Measurements from ENCODE around the gene STXBP5. TPM values are rescaled to one million over a fixed set of nuclear protein-coding genes. Genes with fewer than 3 reads are reported as not detected.

Gene STXBP5
- 10 to 100 TPM; 33.2 to 36.4 TPM for total RNA-seq

DNA sequence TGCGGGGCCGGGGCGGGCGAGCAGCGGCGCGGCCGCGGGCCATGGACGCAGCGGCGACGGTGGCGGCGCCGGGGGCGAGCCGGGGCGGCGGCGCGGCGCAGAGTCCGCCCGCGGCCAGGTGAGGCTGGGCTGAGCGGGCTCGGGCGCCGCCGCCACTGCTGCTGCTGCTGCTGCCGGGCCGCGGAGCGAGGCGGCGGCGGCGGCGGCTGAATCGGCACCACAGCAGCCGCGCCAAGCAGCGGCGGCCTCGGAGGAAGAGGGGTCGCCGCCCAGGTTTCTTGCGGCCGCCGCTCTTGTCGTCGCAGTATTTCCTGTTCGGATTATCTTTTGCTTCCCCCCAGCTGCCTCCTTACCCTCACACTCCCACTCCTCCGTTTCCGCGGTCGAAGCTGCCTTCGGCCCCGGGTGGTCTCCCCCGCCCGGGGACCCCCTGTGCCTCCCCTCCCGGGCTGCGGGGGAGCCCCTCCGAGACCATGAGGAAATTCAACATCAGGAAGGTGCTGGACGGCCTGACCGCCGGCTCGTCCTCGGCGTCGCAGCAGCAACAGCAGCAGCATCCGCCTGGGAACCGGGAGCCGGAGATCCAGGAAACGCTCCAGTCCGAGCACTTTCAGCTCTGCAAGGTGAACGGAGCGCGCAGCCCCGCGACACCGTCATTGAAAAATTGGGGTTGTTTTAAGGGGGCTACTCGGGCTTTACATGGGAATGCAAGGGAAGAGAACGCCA lies at the start of gene STXBP5:
STXBP5 (plus strand) TSS at position 358 of the 726 bp plus-strand sequence; CDS start at position 474, 116 bp downstream.
- POLR2A ChIA-PET: no interaction called here
- CTCF ChIA-PET: no interaction called here

DNA sequence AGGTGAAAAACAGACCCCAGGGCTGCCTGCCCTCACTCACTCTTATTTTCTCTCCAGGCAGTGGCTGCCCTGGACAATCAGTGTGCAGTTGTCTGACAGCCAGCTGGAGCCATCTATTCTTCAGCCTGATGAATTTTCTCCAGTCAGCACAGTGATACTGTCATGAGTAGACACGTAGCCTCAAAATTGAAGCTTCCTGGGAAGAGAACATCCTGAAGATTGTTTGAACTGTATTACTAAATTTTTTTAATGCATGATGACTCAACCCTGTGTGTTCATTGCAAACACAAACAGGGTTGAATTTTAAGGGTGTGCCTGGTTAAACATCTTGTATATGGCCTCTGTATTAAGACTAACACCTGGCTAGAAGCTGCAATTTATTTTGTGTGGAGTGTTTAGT lies 49.8 kb upstream of the STXBP5 start:
- ChIA-PET POLR2A (no interaction called here), CTCF (no interaction called here)

DNA sequence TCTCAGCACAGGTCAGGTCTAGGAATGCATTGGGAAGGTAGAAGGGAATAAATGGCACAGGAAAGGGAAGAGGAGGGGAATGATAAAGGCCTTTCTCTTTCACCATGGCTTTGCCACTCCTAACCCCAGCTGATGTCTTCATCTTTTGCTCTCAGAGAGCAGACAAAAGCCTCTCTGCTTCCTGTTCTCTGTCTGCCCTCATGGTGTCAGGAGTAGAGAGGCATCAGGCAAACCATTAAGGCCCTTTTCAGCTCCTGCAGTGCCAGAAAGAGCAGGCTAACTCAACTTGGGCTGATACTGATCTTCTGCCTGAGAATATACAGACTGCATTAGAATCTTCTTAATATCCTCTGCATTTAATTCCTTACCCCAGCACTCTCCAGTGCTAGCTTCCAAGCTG lies 48.0 kb upstream of the STXBP5 start:
- POLR2A ChIA-PET: no interaction called here
- CTCF ChIA-PET: no interaction called here

DNA sequence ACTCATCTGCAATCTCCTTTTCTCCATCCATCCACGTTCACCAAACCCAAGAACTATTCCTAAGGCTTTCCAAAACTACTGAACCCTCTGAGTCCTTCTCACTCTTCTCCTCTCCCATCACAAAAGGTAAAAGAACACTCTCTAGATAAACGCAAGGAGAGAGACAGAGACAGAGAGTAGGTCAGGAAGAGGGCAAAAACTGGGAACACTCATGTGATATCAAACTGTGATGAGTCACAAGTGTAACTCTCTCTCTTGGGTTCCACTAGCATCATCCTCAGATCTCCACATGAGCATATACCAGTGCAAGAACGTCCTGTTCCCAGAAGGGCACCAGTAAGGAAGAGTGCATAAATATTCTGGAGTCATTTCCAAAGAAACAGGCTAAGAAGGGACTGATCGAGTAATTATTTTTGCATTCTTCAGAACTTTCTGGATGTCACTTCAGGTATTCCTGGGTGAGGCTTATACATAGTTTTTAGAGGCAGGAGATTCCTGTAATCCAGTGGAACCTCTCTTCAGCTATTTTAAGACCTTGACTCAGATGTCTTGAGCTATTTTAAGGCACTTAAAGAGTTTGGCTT lies 47.3 kb upstream of the STXBP5 start:
- POLR2A ChIA-PET: no interaction called here
- CTCF ChIA-PET: no interaction called here

DNA sequence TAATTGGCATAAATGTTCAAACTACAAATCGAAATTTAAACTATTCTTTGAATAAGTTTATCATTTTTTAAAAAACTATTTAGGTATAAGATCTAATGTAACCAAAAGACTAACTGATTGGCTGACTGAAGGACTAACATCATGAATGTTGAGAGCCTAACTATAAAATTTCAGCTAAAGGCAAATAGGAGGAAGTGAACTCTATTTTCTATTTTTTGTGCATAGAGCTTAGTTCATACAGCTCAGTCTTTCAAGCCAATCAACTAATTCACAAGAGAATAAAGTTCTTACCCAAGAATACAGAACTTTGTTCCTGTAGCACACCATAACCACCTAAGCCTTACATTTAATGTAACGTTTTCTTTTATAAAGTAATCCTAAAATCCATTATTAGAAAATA lies 46.3 kb upstream of the STXBP5 start:
- ChIA-PET CTCF (no interaction called here), POLR2A (no interaction called here)

DNA sequence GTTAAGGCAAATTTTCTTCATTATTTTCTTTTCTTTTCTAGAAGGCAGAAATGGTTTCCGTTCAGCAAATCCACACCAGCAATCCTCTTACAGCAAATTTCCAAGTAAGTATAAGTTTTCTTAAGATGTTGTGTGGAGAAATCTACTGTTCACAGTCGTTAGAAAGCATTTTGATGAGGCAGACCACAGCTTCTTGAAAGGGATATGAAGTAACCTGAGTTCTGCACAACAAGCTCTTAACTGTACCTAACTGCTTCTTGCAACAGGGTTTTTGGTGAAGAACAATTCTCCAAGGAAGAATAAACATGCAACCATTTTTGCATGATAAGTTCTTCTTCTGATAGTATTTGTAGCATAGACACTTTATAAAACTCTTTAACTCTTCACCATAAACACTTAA lies 45.3 kb upstream of the STXBP5 start:
- POLR2A ChIA-PET: no interaction called here
- CTCF ChIA-PET: no interaction called here

DNA sequence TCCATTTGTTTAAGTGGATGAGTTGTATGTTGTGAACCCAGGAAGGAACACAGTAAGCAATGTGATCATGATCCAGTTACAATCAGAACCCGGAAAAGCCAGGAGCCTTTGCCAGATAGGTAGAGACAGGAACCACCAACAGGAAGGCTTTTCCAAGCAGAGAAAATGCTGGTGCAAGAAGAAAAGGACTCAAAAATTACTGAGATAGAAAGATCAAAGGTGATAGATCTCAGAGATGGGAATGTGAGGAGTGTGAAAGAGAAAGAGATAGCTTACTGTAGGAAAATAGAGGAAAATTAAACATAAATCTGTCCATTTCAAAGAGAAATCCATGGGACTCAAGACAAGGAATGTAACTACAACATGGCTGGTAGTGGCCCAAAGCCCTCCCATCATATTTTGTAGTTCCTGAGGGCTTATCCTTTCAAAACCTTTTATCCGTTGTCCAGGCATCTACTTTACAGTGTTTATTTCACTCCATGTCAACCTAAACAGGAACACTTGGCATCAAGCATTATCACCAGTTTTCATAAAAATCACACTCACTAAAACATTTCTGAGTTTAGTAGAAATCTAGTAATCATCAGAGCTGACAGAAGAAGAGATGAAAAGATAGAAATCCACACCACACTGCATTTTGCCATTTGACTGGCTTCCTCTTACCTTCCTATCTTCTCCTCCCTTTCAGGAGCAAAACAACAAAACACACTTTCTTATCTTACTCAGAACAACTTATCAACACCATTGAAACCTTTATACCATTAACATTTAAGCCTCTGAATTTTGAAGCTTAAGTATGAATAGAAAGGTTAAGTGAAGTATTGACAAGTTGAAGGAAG lies 44.5 kb upstream of the STXBP5 start:
- CTCF ChIA-PET: no interaction called here
- POLR2A ChIA-PET: no interaction called here

DNA sequence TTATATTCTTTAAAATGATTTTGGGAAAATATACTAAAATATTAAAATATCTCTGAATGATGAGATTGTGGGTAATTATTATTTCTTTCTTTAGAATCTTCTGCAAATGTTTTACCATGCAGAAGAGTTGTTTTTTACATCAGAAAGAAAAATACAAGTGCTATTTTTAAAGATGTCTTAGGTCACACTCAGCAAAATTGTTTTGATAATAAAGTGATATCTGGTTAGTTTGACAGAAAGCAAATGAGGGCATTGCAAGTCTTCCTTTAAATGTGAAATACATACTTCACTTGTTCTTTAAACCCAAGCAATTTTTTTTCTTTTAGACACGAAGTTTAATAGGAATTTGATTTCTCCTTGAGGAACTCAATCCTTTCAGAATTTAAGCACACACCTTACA lies 43.6 kb upstream of the STXBP5 start:
- ChIA-PET CTCF (no interaction called here), POLR2A (no interaction called here)

DNA sequence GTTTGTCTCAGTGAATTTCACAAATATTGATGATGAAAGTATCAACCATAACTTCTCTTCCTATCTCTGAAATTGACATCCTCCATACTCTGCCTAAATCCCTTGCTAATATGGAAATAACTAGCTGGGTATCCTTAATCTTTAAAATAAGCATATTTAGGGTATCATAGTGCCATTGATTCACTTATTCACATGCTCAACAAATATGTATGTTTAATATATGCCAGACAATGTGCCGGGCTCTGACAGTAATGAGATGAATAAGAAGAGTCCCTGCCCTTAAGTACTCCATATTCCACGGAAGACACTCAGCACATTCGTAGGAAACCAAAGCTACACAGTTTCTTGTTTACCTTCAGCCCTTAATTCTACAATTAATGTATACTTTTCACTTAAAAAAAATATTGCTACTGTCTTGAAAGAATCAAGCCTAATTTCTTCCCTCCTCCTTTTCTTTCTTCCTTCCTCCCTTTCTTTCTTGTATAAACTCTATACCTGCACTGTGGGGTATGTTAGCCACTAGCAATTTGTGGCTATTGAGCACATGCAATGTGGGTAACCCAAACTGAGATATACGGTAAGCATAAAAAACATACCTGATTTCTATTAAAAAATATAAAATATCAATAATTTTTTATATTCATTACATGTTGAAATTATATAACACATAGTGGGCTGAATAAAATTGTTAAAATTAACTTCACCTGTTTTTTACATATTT lies 42.8 kb upstream of the STXBP5 start:
- POLR2A ChIA-PET: no interaction called here
- CTCF ChIA-PET: no interaction called here

DNA sequence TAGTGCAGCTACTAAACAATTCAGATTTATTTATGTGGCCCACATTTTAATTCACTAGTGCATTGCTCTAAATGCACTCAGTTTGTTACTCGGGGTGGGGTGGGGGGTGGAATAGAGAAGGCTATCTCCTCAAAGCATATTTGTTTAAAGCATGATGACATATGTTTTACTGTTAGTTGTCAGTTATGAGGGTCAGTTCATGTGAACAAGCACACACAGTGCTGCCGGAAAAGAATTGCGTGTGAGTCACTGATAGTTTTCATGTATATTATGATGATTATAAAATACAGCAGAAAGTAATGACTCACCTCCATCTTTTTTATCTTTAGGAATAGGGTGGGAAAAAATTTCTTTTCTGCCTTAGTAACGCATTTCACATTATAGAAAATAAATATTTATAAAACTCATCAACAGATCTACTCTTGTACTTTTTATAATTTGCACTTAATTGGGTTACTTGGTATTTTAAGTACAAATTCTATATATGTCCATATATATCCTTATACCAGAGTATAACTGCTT lies 42.2 kb upstream of the STXBP5 start:
- CTCF ChIA-PET: no interaction called here
- POLR2A ChIA-PET: no interaction called here

DNA sequence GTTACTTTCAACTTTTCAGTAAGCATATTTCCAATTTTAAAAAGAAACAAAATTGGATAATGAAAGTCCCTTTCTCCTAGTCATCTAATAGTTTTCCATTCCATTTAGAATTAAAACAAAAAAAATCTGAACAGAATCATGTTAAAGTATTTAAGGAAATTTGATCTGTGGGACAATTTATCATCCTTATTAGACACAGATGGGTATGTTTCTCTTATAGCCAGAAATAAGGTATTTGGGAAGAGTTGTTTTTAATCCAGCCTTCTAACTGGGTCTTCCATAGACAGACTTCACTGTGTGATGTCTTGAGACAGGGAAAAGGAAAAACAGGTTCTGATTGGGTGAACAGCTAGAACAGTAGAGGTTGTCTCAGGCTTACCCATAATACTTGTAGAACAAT lies 39.5 kb upstream of the STXBP5 start:
- ChIA-PET POLR2A (no interaction called here), CTCF (interaction anchor here (0.6 kb wide), 1 partner anchor 1322 kb away, joined by 3 read pairs; no protein-coding TSS in a partner anchor)

DNA sequence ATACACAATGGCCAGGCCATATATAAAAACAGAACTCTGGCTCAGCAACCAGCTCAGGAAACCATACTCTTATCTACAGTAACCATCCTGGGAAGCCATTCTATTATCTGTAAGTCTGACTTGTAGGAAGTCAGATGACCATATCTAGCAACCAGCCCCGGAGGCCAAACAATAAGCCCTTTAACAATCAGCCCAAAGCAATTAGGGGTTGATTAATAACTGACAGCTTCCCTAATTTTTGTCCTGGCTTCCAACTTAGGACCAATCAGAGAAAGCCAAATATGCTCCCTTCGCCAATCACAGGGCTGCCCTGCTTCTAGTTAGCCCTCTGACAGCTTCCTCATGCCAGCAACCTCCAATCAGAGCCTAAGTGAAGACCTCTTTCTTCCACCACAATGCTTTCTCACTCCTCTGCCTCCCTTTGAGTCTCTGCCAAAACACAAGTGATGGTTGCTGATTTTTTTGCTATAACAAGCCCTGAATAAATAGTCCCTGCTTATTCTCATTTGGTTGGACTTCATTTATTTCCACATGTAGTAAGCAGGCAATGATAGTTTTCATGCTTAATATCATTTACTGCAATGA lies 37.8 kb upstream of the STXBP5 start:
- POLR2A ChIA-PET: no interaction called here
- CTCF ChIA-PET: no interaction called here

DNA sequence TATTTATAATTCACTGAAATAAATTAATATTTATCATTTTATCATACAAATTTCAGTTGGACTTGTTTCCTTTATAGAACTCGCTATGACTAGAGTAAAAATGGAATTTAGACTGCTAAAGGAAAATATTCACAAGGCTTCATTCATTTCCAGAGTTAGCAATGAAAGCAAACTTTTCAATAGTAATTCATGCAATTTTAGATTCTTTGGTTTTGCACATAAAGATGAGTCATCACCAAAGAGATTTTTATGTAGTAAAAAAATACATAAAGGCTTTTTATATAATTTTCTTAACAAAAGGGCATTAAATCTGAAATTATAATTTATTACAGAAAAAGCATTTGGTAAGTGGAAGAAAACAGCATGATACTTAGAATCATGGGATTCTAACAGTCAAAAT lies 37.2 kb upstream of the STXBP5 start:
- POLR2A ChIA-PET: no interaction called here

DNA sequence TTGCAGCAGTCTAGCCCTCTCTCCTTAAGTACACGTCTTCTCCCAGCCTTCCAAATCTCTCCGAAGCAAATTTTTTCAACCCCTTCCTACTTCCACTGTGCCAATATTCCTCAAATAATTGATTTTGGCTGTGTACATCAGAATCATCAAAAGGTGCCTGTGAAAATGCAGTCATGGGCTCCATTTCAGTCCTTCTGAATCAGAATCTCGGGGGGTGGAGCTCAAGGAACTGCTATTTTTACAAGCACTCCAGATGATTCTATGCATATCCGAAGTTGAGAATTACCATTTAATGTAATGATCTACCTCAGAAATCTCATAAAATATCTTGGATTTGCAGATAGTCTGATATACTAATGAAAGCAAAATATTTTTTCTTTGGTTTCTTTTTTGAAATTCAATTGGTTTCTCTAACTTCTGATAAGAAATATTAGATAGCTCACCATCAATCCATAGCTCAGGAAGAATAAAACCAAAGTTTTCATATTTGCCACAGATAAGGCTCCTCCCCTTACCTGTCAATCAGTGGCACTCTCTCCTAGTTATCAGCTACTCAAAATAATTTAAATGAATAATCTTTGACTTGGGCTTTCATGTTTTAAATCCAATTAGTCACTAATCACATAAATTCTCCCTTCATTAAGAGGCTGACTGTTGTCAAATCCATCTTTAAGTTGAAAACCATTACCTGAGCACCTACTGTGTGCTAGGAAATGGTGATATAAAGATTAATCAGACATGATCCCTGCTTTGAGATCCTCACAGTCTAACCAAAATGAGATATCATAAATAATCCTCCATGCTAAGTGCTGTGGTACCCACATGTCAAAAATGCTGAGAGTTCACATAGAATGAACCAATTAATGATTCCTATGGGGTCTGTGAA lies 36.4 kb upstream of the STXBP5 start:
- ChIA-PET POLR2A (no interaction called here), CTCF (interaction anchor here (0.6 to 0.7 kb wide), 2 partner anchors 96 to 140 kb away, joined by 3 to 4 read pairs; no protein-coding TSS in a partner anchor)

More for the DNA sequence above, 37.2 kb upstream of the STXBP5 start:
- CTCF ChIA-PET: no interaction called here

DNA sequence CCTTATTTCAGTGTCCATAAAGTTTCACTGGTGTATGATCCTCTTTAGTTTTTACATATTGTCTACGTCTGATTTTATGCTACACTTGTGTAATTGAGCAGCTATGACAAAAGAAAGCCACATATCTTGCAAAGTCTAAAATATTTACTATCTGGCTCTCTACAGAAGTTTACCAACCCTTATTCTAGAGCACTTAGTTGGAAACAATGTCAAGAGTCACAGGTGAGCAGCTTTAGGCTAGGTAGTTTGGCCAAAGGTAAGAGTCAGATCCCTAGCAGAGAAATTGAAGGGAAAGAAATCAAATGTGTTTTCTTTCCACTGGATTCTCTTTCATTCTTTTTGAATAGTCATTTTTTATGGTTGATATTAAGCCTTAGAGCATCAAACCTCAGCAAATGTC lies 34.7 kb upstream of the STXBP5 start:
- POLR2A ChIA-PET: no interaction called here
- CTCF ChIA-PET: interaction anchor here (0.6 kb wide), 1 partner anchor 135 kb away, joined by 3 read pairs; no protein-coding TSS in a partner anchor

DNA sequence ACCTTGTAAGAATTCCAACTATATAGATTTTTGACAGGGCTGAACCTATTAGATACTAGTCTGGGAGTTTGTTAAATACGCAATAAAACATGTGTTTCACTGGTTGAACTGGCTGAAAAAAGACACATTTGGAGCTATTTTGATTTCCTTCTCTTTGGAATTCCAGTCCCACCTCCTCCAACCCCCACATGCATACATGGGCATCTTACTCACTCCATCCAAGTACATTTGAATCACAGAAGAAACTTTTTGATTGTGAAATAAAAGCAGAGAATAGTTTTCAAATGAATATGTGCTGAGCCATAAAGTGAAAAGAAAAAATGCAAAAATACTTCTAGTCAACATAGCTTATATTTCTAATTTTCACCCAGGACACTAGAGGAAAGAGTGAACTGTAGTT lies 33.9 kb upstream of the STXBP5 start:
- ChIA-PET CTCF (no interaction called here), POLR2A (no interaction called here)

DNA sequence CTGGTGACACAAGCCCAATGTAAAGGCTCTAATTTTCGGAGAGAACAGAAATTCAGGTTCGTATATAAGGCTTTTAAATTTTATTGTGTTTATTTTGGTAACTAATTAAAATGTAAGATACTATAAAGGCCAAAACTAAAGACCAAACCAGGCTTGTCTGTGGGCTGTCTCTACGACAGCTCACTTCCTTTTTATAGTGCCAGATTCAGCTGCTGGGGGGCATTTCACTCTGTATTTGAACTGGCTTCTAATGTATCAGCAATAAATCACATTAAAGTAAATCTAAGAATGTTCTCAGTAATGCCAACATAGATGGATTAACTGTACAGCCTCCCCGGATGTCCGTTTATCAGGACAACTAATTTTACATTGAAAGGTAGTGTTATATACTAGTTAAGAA lies 31.1 kb upstream of the STXBP5 start:
- CTCF ChIA-PET: no interaction called here
- POLR2A ChIA-PET: no interaction called here

DNA sequence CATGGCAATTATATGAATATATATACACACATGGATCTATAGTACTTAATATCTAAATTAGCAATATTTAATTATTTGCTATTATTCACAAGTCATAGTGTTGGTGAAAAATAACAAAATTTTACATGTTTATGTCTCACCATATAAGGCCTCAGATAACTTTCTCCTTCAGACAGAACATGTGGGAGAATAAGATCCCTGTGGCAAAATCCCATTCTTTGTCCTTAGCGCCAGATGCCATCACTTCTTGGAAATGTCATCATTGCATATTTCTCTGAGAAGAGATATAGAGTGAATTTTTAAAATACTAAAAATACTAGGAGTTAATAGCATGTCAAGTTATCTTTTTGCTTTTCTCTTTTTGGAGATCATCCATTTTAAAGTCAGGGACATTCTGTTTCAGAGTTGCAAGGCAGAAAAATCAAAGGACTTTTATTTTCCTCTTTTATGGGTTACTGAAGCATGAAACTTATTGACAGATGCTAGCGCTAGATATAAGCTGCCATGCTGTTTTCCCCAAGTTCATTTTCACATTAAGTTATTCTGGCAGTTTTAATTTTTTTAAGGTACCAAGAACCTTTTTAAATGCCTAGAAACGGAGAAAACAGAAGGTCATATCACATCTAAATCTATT lies 30.4 kb upstream of the STXBP5 start:
- POLR2A ChIA-PET: no interaction called here
- CTCF ChIA-PET: no interaction called here

DNA sequence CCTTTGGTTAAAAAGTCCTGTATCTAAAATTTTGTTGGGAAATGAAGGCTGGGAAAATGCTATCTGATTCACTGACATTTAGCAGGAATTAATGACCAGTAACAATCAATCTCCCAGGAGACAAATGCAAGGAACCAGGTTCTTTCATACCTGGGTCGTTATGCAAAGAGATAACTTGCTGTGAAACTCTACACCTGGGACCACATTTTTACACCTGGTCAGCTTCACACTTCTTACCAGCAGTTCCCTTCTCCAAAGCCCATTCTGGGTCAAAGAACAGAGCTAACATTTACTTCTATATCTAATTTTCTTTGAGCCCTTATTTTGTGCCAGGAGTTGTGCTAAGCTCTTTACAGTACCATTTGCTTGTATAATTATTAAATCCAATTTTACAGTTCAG lies 27.4 kb upstream of the STXBP5 start:
- CTCF ChIA-PET: no interaction called here
- POLR2A ChIA-PET: no interaction called here

Measured in activated CD8-positive, alpha-beta memory T cell treated with anti-CD3 and anti-CD28 coated beads for 36 hours (primary cell).